HL-60/S4 (cell line): ENCODE results near the gene ACTR3C.

ENCODE experiments used
- in situ Hi-C: fragments of 300-500 bp; cut with MboI; formaldehyde crosslinking; loops from 2 replicates; pipeline ENCODE4 v1.14.3; 2022; ENCODE audit warnings: low sequenced_read_pairs

Gene ACTR3C

GRCh38 chr7:150322833-150323681 is at the start of gene ACTR3C, which contains the start of gene LRRC61:
Gene ACTR3C, minus strand, starts transcription at chr7:150323545. Its CDS starts 28,249 bp downstream, at chr7:150295296.
Gene LRRC61, plus strand, starts transcription at chr7:150323355. Its CDS starts 13,507 bp downstream, at chr7:150336862.
- in situ Hi-C loops: no loop called here

- in situ Hi-C loops: no loop called here
Observed at GRCh38 chr7:150372271-150373048, 49.1 kb upstream of the ACTR3C start.

GRCh38 chr7:150371996-150372270 is 48.6 kb upstream of the ACTR3C start:
- in situ Hi-C loops: no loop called here

GRCh38 chr7:150371131-150371995 is 48.0 kb upstream of the ACTR3C start:
- in situ Hi-C loops: no loop called here

- in situ Hi-C loops: no loop called here
Observed at GRCh38 chr7:150370612-150371071, 47.3 kb upstream of the ACTR3C start.

GRCh38 chr7:150369748-150370501 is 46.6 kb upstream of the ACTR3C start:
- in situ Hi-C loops: no loop called here

GRCh38 chr7:150368884-150369747 is 45.8 kb upstream of the ACTR3C start:
- in situ Hi-C loops: no loop called here

GRCh38 chr7:150368096-150368883 is 44.9 kb upstream of the ACTR3C start, which contains the start of gene REPIN1:
Gene REPIN1, plus strand, starts transcription at chr7:150368822. Its CDS starts 890 bp downstream, at chr7:150369712.
- in situ Hi-C loops: no loop called here

- in situ Hi-C loops: no loop called here
Observed at GRCh38 chr7:150367677-150368095, 44.3 kb upstream of the ACTR3C start.

GRCh38 chr7:150365673-150366398 is 42.5 kb upstream of the ACTR3C start:
- in situ Hi-C loops: no loop called here

GRCh38 chr7:150365194-150365593 is 41.8 kb upstream of the ACTR3C start:
- in situ Hi-C loops: no loop called here

- in situ Hi-C loops: no loop called here
Observed at GRCh38 chr7:150363872-150364271, 40.5 kb upstream of the ACTR3C start.

GRCh38 chr7:150363370-150363769 is 40.0 kb upstream of the ACTR3C start:
- in situ Hi-C loops: no loop called here

GRCh38 chr7:150361807-150362621 is 38.7 kb upstream of the ACTR3C start:
- in situ Hi-C loops: no loop called here

GRCh38 chr7:150361402-150361801 is 38.1 kb upstream of the ACTR3C start:
- in situ Hi-C loops: no loop called here

GRCh38 chr7:150360363-150361058 is 37.2 kb upstream of the ACTR3C start:
- in situ Hi-C loops: no loop called here
